Right lobe of liver (tissue), 6 donors: Measurements from ENCODE around the gene MXD4. TPM values are rescaled to one million over a fixed set of nuclear protein-coding genes. Genes with fewer than 3 reads are reported as not detected.

Experiments used
- ATAC-seq, 4 donors: fragments of 200-7000 bp; cut with Tn5 transposase; one replicate each; pipeline ENCODE4 v1.9.1; 2020; ENCODE audit warnings: mild to moderate bottlenecking in 4 of 4, moderate library complexity in 4 of 4
- DNase-seq, 3 donors: peaks; one replicate each; pipeline ENCODE4 v3.0.0-alpha.2; 2020
- H3K27ac ChIP-seq, 3 donors: fragments of 200-600 bp; one replicate each; pipeline ENCODE4 v1.8.0; 2022
- H3K27me3 ChIP-seq, 2 donors: fragments of 200-600 bp; one replicate each; pipeline ENCODE4 v1.8.0; 2022
- H3K36me3 ChIP-seq, 4 donors: fragments of 200-600 bp; sonication (generic) in 1 of 4; one replicate each; pipeline versions ENCODE4 v1.5.1 to v1.8.0; 2017 to 2022; ENCODE audit warnings: control low read depth in 1 of 4
- H3K4me1 ChIP-seq, 4 donors: fragments of 200-600 bp; sonication (generic) in 1 of 4; one replicate each; pipeline versions ENCODE4 v1.5.1 to v1.8.0; 2017 to 2022; ENCODE audit warnings: control low read depth in 1 of 4
- H3K4me3 ChIP-seq, 3 donors: fragments of 200-600 bp; one replicate each; pipeline ENCODE4 v1.8.0; 2022
- H3K9me3 ChIP-seq, 4 donors: fragments of 200-600 bp; sonication (generic) in 1 of 4; one replicate each; pipeline versions ENCODE4 v1.5.1 to v1.8.0; 2017 to 2022; ENCODE audit warnings: control low read depth in 1 of 4
- CTCF ChIP-seq, 4 donors: fragments of 200-600 bp in 3 of 4; fragments of 450-650 bp in 1 of 4; IDR thresholded peaks; one replicate each; pipeline versions ENCODE4 v1.5.1 to v1.8.0; 2016 to 2022; ENCODE audit warnings: antibody characterized with exemption in 4 of 4, mild to moderate bottlenecking in 2 of 4
- POLR2A ChIP-seq: fragments of 450-650 bp; IDR thresholded peaks from one replicate; pipeline ENCODE4 v1.6.1; 2017; ENCODE audit warnings: antibody characterized with exemption, mild to moderate bottlenecking
- WGBS: methylation state at CpG from one replicate; pipeline ENCODE4 v1.1.6; 2018; ENCODE audit warnings: low coverage, low lambda C conversion rate; ENCODE audit not compliant: insufficient coverage; ENCODE audit errors: missing lambda C conversion rate; 5-methylcytosine and 5-hydroxymethylcytosine counted together
- intact Hi-C, 2 donors: fragments of 100-400 bp; cut with DNase I; formaldehyde crosslinking; loops; one replicate each; pipeline versions ENCODE4 v1.11.2 to v1.14.1; 2022
- total RNA-seq, 6 experiments: library from RNA; depleted of rRNA in 2 of 6; stranded (reverse); fragments of >200 nt in 2 of 6; fragmentation: NEBNext Ultra II Directional in 3 of 6; extraction: Animal tissue kit (Norgen Biotek cat#: 25700) in 3 of 6; gene quantifications; one replicate each; pipeline versions ENCODE4 v1.1.0 to v1.2.4, GENCODE V29; 2016 to 2023
- donor health status: DM: no; HTN: yes; CAD: no.
- donor health status: DM: no; HTN: no; CAD: no.
- donor health status: DM: no; HTN: no; CAD: no.
- donor health status: DM: no; HTN: yes; CAD: no.
- donor health status: DM: no; HTN: yes; CAD: no.

The MXD4 gene
- total RNA-seq, 6 experiments from 2014 or later = 17.8 to 23.0 (median 19.7) TPM

GRCh38 chr4:2247128-2248043, 14.5 kb downstream of the MXD4 start:
- WGBS = no CpG with 5 or more reads among the region's 42 CpGs
- H3K36me3 ChIP-seq = peaks cover 0 to 14% (median 6%) of the 10 kb centered on the region in 4 donors
- DNase-seq = peak; percentile 12 to 52 (median 47)
- no peak overlapping the region for H3K27ac ChIP-seq
- H3K4me3 ChIP-seq = no peak overlapping the region
- H3K4me1 ChIP-seq = peaks cover 0 to 1% (median 0%) of the 10 kb centered on the region in 4 donors
- TF ChIP-seq CTCF (IDR thresholded peaks at IDR 0.05) (no peak), POLR2A (no peak)
- H3K27me3 ChIP-seq = no peaks in the 10 kb centered on the region
- no peaks in the 10 kb centered on the region for H3K9me3 ChIP-seq
- intact Hi-C loops = no loop called here
- no peak for ATAC-seq

GRCh38 chr4:2246384-2247127, 15.4 kb downstream of the MXD4 start:
- no peak overlapping the region for H3K27ac ChIP-seq
- intact Hi-C loops = no loop called here

GRCh38 chr4:2245787-2246275, 16.1 kb downstream of the MXD4 start:
- intact Hi-C loops = no loop called here
- no peaks in the 10 kb centered on the region for H3K27me3 ChIP-seq

More at GRCh38 chr4:2246384-2247127, 15.4 kb downstream of the MXD4 start:
- TF ChIP-seq POLR2A (no peak), CTCF (IDR thresholded peaks at IDR 0.05) (no peak)
- Histone ChIP-seq H3K4me3 (no peak overlapping the region), H3K9me3 (no peaks in the 10 kb centered on the region), H3K27me3 (no peaks in the 10 kb centered on the region), H3K36me3 (peaks cover 0 to 14% (median 6%) of the 10 kb centered on the region in 4 donors), H3K4me1 (peaks cover 0 to 3% (median 0%) of the 10 kb centered on the region in 4 donors)
- no peak for ATAC-seq
- no CpG with 5 or more reads among the region's 19 CpGs for whole genome bisulfite sequencing
- peak in 1 of 3 donors; percentile 45 for DNase-seq

More at GRCh38 chr4:2245787-2246275, 16.1 kb downstream of the MXD4 start:
- no peak for ATAC-seq
- H3K9me3 ChIP-seq = no peaks in the 10 kb centered on the region
- WGBS = 89% methylated on average over 3 of the region's 7 CpGs
- H3K4me3 ChIP-seq = no peak overlapping the region
- TF ChIP-seq CTCF (IDR thresholded peaks at IDR 0.05) = no peak
- no peak for TF ChIP-seq POLR2A
- H3K27ac ChIP-seq = no peak overlapping the region
- no peak for DNase-seq
- H3K36me3 ChIP-seq = peaks cover 0 to 14% (median 6%) of the 10 kb centered on the region in 4 donors
- peaks cover 0 to 8% (median 0%) of the 10 kb centered on the region in 4 donors for H3K4me1 ChIP-seq
